Spinal cord (tissue), 10 donors: Measurements from ENCODE around the gene AFG1L. TPM values are rescaled to one million over a fixed set of nuclear protein-coding genes. Genes with fewer than 3 reads are reported as not detected.

Source experiments
- DNase-seq, 6 donors: peaks; one replicate each; pipeline versions ENCODE4 v3.0.0 to v3.0.0-alpha.2; 2013 to 2015; ENCODE audit warnings: low spot score in 6 of 6, low read depth in 4 of 6
- H3K27ac ChIP-seq: one replicate; pipeline ENCODE4 v1.5.1; 2013; ENCODE audit warnings: low read depth, low read length, control low read depth
- H3K27me3 ChIP-seq: one replicate; pipeline ENCODE4 v1.6.1; 2013; ENCODE audit warnings: low read length; ENCODE audit not compliant: control insufficient read depth, insufficient read depth
- H3K36me3 ChIP-seq: one replicate; pipeline ENCODE4 v1.6.1; 2013; ENCODE audit warnings: low read length; ENCODE audit not compliant: control insufficient read depth, insufficient read depth
- H3K4me1 ChIP-seq: one replicate; pipeline ENCODE4 v1.6.1; 2013; ENCODE audit warnings: low read length; ENCODE audit not compliant: control insufficient read depth, insufficient read depth
- H3K4me3 ChIP-seq: one replicate; pipeline ENCODE4 v1.5.1; 2013; ENCODE audit warnings: low read depth, low read length, control low read depth
- H3K9me3 ChIP-seq: one replicate; pipeline ENCODE4 v1.6.1; 2013; ENCODE audit warnings: low read length; ENCODE audit not compliant: control insufficient read depth, insufficient read depth
- WGBS: methylation state at CpG from one replicate; pipeline ENCODE4 v1.1.5; 2013; ENCODE audit warnings: missing lambda C conversion rate; ENCODE audit not compliant: insufficient coverage; 5-methylcytosine and 5-hydroxymethylcytosine counted together
- polyA plus RNA-seq, 2 donors: library from polyadenylated mRNA; unstranded; fragments of 120-200 nt; gene quantifications; one replicate each; pipeline ENCODE4 v1.2.1, GENCODE V29; 2013; ENCODE audit not compliant: insufficient read length in 2 of 2
- total RNA-seq, 2 donors: library from RNA; depleted of rRNA in 1 of 2; stranded (reverse); fragments of 120-200 nt in 1 of 2; fragments of >200 nt in 1 of 2; gene quantifications; one replicate each; pipeline versions ENCODE4 v1.2.3 to v1.2.4, GENCODE V29; 2013 to 2014
- donor health status: healthy.

The AFG1L gene
- total and polyA plus RNA-seq, 4 donors, result 5.6 to 12.0 (median 9.5) TPM

GRCh38 chr6:108337721-108338120 is 42.9 kb downstream of the AFG1L start:
- H3K36me3 ChIP-seq, result no peaks in the 10 kb centered on the region
- H3K4me3 ChIP-seq, result no peak overlapping the region
- no peak overlapping the region for H3K27ac ChIP-seq
- no peaks in the 10 kb centered on the region for H3K9me3 ChIP-seq
- DNase-seq, result no peak
- H3K4me1 ChIP-seq, result no peaks in the 10 kb centered on the region
- WGBS, result 100% methylated on average over 1 of the region's 3 CpGs
- H3K27me3 ChIP-seq, result no peaks in the 10 kb centered on the region

DNA sequence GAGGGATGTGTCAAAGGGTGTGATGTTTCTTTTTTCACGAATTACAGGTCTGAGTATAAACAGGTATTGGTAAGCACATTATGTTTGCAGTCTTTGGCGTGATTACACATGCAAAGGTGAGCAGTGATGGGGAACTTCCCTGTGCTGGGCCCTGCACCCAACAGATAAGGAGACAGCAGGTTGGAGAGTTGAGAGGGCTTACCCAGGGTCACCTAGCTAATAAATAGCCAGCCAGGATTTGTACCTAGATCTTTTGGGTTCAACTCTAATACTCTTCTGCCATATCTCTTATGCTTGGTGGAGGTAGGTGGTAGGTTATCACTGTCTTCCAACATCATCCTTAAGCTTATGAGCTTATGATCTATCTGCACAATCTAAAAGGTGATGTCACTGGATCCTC is 46.5 kb downstream of the AFG1L start:
- Histone ChIP-seq H3K9me3 (no peaks in the 10 kb centered on the region), H3K36me3 (no peaks in the 10 kb centered on the region), H3K4me3 (no peak overlapping the region), H3K27me3 (no peaks in the 10 kb centered on the region), H3K4me1 (no peaks in the 10 kb centered on the region), H3K27ac (no peak overlapping the region)
- WGBS, result 93% methylated on average over 2 of the region's 2 CpGs
- no peak for DNase-seq

DNA sequence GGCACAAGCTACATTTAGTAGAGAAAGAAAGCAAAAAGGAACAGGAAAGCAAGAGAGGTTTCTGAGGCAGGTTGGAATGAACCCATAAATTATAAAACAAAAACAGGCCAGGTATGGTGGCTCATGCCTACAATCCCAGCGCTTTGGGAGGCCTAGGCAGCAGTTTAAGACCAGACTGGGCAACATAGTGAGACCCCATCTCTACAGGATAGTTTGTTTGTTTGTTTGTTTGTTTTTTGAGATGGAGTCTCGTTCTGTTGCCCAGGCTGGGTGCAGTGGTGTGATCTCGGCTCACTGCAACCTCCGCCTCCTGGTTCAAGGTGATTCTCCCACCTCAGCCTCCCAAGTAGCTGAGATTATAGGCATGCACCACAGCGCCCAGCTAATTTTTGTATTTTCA is 49.0 kb downstream of the AFG1L start:
- no peaks in the 10 kb centered on the region for H3K36me3 ChIP-seq
- no peaks in the 10 kb centered on the region for H3K4me1 ChIP-seq
- H3K27ac ChIP-seq, result no peak overlapping the region
- H3K9me3 ChIP-seq, result no peaks in the 10 kb centered on the region
- H3K27me3 ChIP-seq, result no peaks in the 10 kb centered on the region
- DNase-seq, result no peak
- 90% methylated on average over 4 of the region's 5 CpGs for WGBS
- H3K4me3 ChIP-seq, result no peak overlapping the region

GRCh38 chr6:108348655-108349349 is 53.9 kb downstream of the AFG1L start:
- Histone ChIP-seq H3K4me3 (no peak overlapping the region), H3K9me3 (no peaks in the 10 kb centered on the region), H3K36me3 (no peaks in the 10 kb centered on the region), H3K27me3 (no peaks in the 10 kb centered on the region), H3K27ac (no peak overlapping the region), H3K4me1 (no peaks in the 10 kb centered on the region)
- no peak for DNase-seq
- WGBS, result 100% methylated on average over 1 of the region's 5 CpGs

- WGBS, result no CpG with 5 or more reads among the region's 1 CpG
- no peak for DNase-seq
Measured at GRCh38 chr6:108350528-108350927, 55.7 kb downstream of the AFG1L start.

GRCh38 chr6:108353853-108354252 is 59.0 kb downstream of the AFG1L start:
- Histone ChIP-seq H3K27me3 (no peaks in the 10 kb centered on the region), H3K27ac (no peak overlapping the region), H3K4me1 (no peaks in the 10 kb centered on the region), H3K36me3 (no peaks in the 10 kb centered on the region), H3K9me3 (no peaks in the 10 kb centered on the region), H3K4me3 (no peak overlapping the region)
- WGBS, result 67% methylated on average over 1 of the region's 1 CpG
- DNase-seq, result no peak

More at GRCh38 chr6:108350528-108350927, 55.7 kb downstream of the AFG1L start:
- Histone ChIP-seq H3K27ac (no peak overlapping the region), H3K4me3 (no peak overlapping the region), H3K27me3 (no peaks in the 10 kb centered on the region), H3K4me1 (no peaks in the 10 kb centered on the region), H3K36me3 (no peaks in the 10 kb centered on the region), H3K9me3 (no peaks in the 10 kb centered on the region)

- H3K4me1 ChIP-seq, result no peaks in the 10 kb centered on the region
- H3K27ac ChIP-seq, result no peak overlapping the region
- no CpG with 5 or more reads among the region's 2 CpGs for WGBS
- DNase-seq, result no peak
- H3K36me3 ChIP-seq, result no peaks in the 10 kb centered on the region
- H3K9me3 ChIP-seq, result no peaks in the 10 kb centered on the region
- no peak overlapping the region for H3K4me3 ChIP-seq
- no peaks in the 10 kb centered on the region for H3K27me3 ChIP-seq
Measured at GRCh38 chr6:108355120-108355519, 60.3 kb downstream of the AFG1L start.

DNA sequence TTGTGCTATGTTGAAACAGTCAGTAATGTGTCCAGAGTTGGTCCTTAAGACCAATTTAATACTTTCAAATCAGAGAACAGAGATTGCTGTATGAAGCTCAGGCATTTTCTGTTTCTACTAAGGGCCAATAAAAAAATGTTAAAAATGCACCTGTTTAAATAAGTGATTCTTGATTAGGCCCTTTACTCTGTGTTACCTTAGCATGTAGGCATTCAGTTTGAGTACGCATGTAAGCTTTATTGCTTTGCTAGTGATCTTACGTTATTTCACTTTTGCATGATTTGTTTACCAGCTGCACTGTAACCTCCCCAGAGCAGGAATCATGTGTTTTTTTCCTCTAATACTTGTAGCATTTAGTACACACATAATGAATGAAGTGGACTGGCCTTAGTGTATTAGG is 61.0 kb downstream of the AFG1L start:
- Histone ChIP-seq H3K9me3 (no peaks in the 10 kb centered on the region), H3K4me3 (no peak overlapping the region), H3K27me3 (no peaks in the 10 kb centered on the region), H3K27ac (no peak overlapping the region), H3K4me1 (no peaks in the 10 kb centered on the region), H3K36me3 (no peaks in the 10 kb centered on the region)
- DNase-seq, result no peak
- WGBS, result 83% methylated on average over 1 of the region's 2 CpGs

- Histone ChIP-seq H3K27ac (no peak overlapping the region), H3K9me3 (no peaks in the 10 kb centered on the region), H3K4me1 (no peaks in the 10 kb centered on the region), H3K27me3 (no peaks in the 10 kb centered on the region), H3K36me3 (no peaks in the 10 kb centered on the region), H3K4me3 (no peak overlapping the region)
- WGBS, result no CpG with 5 or more reads among the region's 5 CpGs
- DNase-seq, result no peak
Measured at GRCh38 chr6:108359901-108360882, 65.3 kb downstream of the AFG1L start.
